HFFc6 (cell line): ENCODE results near the gene ARID3C. TPM values are rescaled to one million over a fixed set of nuclear protein-coding genes. Genes with fewer than 3 reads are reported as not detected.

ENCODE experiments used
- DNase-seq: peaks from one replicate; pipeline ENCODE4 v3.0.0-alpha.2; 2018
- H3K27ac Mint-ChIP-seq: 2 replicates; pipeline ENCODE4 v1.8.0; 2020; ENCODE audit warnings: mild to moderate bottlenecking, mixed read lengths
- H3K27me3 Mint-ChIP-seq: 2 replicates; pipeline ENCODE4 v1.8.0; 2021; ENCODE audit warnings: mild to moderate bottlenecking, moderate library complexity, mixed read lengths; ENCODE audit not compliant: insufficient read depth
- H3K36me3 Mint-ChIP-seq: 2 replicates; pipeline ENCODE4 v1.8.0; 2021; ENCODE audit warnings: low read depth, mixed read lengths
- H3K4me1 Mint-ChIP-seq: 2 replicates; pipeline ENCODE4 v1.8.0; 2020; ENCODE audit warnings: low read depth, mixed read lengths
- H3K4me3 Mint-ChIP-seq: 2 replicates; pipeline ENCODE4 v1.8.0; 2020; ENCODE audit warnings: mild to moderate bottlenecking, moderate library complexity, mixed read lengths
- H3K9me3 Mint-ChIP-seq: 2 replicates; pipeline ENCODE4 v1.8.0; 2020; ENCODE audit warnings: mild to moderate bottlenecking, mixed read lengths
- CTCF ChIP-seq: fragments of 200-600 bp; sonication (generic); IDR thresholded peaks from 2 replicates; pipeline ENCODE4 v1.5.0; 2021; ENCODE audit warnings: antibody characterized with exemption, mild to moderate bottlenecking
- total RNA-seq, 6 experiments: library from RNA; stranded (reverse); fragmentation: NEBNext Ultra II Directional; extraction: Animal tissue kit (Norgen Biotek cat#: 25700); gene quantifications; 2 replicates in 1 of 6; 3 replicates in 5 of 6; pipeline ENCODE4 v1.2.3, GENCODE V29; 2021

ARID3C gene
- total RNA-seq, 6 experiments from 2014 or later, result 0.14 to 0.17 TPM; not detected in 4

GRCh38 chr9:34669809-34670562 is 41.1 kb upstream of the ARID3C start:
- H3K36me3 Mint-ChIP-seq, result peaks cover 29% of the 10 kb centered on the region
- H3K9me3 Mint-ChIP-seq, result peaks cover 7% of the 10 kb centered on the region
- H3K4me1 Mint-ChIP-seq, result peaks cover 20% of the 10 kb centered on the region
- H3K27me3 Mint-ChIP-seq, result peaks cover 2% of the 10 kb centered on the region; the same call in 1 of the 2 replicates
- no peak for DNase-seq
- no peak overlapping the region for H3K4me3 Mint-ChIP-seq
- H3K27ac Mint-ChIP-seq, result no peak overlapping the region
- TF ChIP-seq CTCF, result no peak

- H3K9me3 Mint-ChIP-seq, result peaks cover 7% of the 10 kb centered on the region
- peaks cover 3% of the 10 kb centered on the region for H3K27me3 Mint-ChIP-seq
- peaks cover 29% of the 10 kb centered on the region for H3K36me3 Mint-ChIP-seq
- peak; percentile 89 for DNase-seq
- H3K4me1 Mint-ChIP-seq, result peaks cover 31% of the 10 kb centered on the region
- peak overlapping the region; percentile 96 for H3K4me3 Mint-ChIP-seq
- no peak; the same call in 1 of the 2 replicates for TF ChIP-seq CTCF
- peak overlapping the region; percentile 97 for H3K27ac Mint-ChIP-seq
Observed at GRCh38 chr9:34665381-34666250, 36.8 kb upstream of the ARID3C start.

- H3K27me3 Mint-ChIP-seq, result peaks cover 3% of the 10 kb centered on the region
- peaks cover 25% of the 10 kb centered on the region for H3K36me3 Mint-ChIP-seq
- H3K4me3 Mint-ChIP-seq, result peak overlapping the region; percentile 96
- H3K9me3 Mint-ChIP-seq, result peaks cover 7% of the 10 kb centered on the region
- peak overlapping the region; percentile 97 for H3K27ac Mint-ChIP-seq
- peaks cover 31% of the 10 kb centered on the region for H3K4me1 Mint-ChIP-seq
- no peak for DNase-seq
- no peak for TF ChIP-seq CTCF
Observed at GRCh38 chr9:34665067-34665380, 36.2 kb upstream of the ARID3C start.

DNA sequence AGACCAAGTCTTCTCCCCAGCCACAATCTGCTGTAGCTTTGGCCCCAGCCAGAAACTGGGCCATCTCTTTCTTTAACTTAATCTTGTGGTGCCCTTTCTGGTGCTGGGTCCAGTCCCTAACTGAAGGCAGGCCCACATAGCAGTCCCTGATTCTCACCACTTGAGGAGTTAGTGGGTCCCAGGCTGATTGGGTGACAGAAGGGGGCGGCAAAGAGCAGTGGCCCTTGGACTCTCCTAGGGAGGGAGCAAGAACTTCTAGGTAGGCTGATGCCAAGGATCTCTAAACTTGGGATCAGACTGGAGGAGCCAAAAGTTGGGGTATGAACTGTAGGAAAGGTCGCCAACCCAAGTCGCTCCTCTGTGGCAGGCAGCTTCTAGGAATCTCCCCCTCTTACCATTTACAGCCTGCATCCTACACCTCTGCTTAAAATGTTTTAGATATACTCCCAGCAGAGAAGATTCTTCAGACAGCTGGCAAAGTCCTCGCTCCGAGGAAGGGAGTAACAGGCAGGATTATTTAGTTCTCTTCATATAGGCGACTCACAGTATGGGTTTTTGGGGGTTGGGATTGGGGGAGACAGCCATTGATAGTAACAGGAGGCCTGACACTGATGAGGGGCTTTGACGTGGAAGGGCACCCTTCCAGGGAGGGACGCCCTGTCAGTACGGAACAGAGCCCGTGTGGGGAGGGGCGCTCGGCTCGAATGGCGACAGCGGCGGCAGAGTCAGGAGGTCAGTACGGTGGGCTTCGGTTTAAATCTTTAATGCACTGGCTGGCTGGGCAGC is 35.6 kb upstream of the ARID3C start:
- H3K36me3 Mint-ChIP-seq, result peaks cover 20% of the 10 kb centered on the region
- peaks cover 31% of the 10 kb centered on the region for H3K4me1 Mint-ChIP-seq
- peak overlapping the region; percentile 96 for H3K4me3 Mint-ChIP-seq
- peak overlapping the region; percentile 82 for H3K27ac Mint-ChIP-seq
- peak; percentile 79 for DNase-seq
- H3K9me3 Mint-ChIP-seq, result peaks cover 5% of the 10 kb centered on the region
- H3K27me3 Mint-ChIP-seq, result peaks cover 3% of the 10 kb centered on the region
- TF ChIP-seq CTCF, result peak; percentile 90

GRCh38 chr9:34663303-34663605 is 34.4 kb upstream of the ARID3C start:
- peaks cover 8% of the 10 kb centered on the region; the same call in 1 of the 2 replicates for H3K36me3 Mint-ChIP-seq
- peaks cover 3% of the 10 kb centered on the region for H3K27me3 Mint-ChIP-seq
- no peaks in the 10 kb centered on the region for H3K9me3 Mint-ChIP-seq
- no peak for DNase-seq
- TF ChIP-seq CTCF, result no peak
- no peak overlapping the region for H3K4me3 Mint-ChIP-seq
- H3K27ac Mint-ChIP-seq, result no peak overlapping the region
- peaks cover 31% of the 10 kb centered on the region for H3K4me1 Mint-ChIP-seq
